ENCODE measurements around the gene ASB2. TPM values are rescaled to one million over a fixed set of nuclear protein-coding genes. Genes with fewer than 3 reads are reported as not detected.

ASB2 gene
- total and polyA plus RNA-seq, 2 of the 13 experiments (the other 11 are each of a cell fraction or from before 2014, with no cell fraction given) = 0.82 to 4.1 TPM

- TF ChIP-seq NFAT5 (CRISPR knock-in tag; IDR thresholded peaks at IDR 0.05) (0 out of 2 replicates have a peak, but pooled peaks have one; percentile 59), AFF4 (CRISPR knock-in tag; IDR thresholded peaks at IDR 0.05) (0 out of 2 replicates have a peak, but pooled peaks have one; percentile 44), ZNF24 (IDR thresholded peaks at IDR 0.05) (no peak), TEAD3 (CRISPR knock-in tag; optimal IDR thresholded peaks at IDR 0.05; ENCODE audit: borderline replicate concordance) (peak; percentile 92), ZNF724P (CRISPR knock-in tag; IDR thresholded peaks at IDR 0.05; ENCODE audit: borderline replicate concordance) (no peak), CBX5 (CRISPR knock-in tag; IDR thresholded peaks at IDR 0.05; ENCODE audit: borderline replicate concordance) (peak; percentile 86; the same call in 1 of the 2 replicates), GTF3A (CRISPR knock-in tag; conservative IDR thresholded peaks at IDR 0.05) (no peak)
- TF ChIP-seq, protein P1, sequence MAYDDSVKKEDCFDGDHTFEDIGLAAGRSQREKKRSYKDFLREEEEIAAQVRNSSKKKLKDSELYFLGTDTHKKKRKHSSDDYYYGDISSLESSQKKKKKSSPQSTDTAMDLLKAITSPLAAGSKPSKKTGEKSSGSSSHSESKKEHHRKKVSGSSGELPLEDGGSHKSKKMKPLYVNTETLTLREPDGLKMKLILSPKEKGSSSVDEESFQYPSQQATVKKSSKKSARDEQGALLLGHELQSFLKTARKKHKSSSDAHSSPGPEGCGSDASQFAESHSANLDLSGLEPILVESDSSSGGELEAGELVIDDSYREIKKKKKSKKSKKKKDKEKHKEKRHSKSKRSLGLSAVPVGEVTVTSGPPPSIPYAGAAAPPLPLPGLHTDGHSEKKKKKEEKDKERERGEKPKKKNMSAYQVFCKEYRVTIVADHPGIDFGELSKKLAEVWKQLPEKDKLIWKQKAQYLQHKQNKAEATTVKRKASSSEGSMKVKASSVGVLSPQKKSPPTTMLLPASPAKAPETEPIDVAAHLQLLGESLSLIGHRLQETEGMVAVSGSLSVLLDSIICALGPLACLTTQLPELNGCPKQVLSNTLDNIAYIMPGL (CRISPR knock-in tag; IDR thresholded peaks at IDR 0.05; ENCODE audit: borderline replicate concordance in 1 of 2, low read depth in 1 of 2) = peak in 1 of 2 experiments; percentile 75; a peak in 2 of 4 replicates
- TF ChIP-seq, protein P2, sequence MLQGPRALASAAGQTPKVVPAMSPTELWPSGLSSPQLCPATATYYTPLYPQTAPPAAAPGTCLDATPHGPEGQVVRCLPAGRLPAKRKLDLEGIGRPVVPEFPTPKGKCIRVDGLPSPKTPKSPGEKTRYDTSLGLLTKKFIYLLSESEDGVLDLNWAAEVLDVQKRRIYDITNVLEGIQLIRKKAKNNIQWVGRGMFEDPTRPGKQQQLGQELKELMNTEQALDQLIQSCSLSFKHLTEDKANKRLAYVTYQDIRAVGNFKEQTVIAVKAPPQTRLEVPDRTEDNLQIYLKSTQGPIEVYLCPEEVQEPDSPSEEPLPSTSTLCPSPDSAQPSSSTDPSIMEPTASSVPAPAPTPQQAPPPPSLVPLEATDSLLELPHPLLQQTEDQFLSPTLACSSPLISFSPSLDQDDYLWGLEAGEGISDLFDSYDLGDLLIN (CRISPR knock-in tag; IDR thresholded peaks at IDR 0.05; ENCODE audit: borderline replicate concordance) = no peak; the same call in 1 of the 2 replicates
These were observed 16.9 kb downstream of the ASB2 start (continued) for GRCh38 chr14:93959239-93960107.
